GM19023 (cell line): ENCODE data around the gene CORO1C.
A peak's percentile ranks its signal among the peaks of the same experiment; 100 is the strongest.

Experiments used
- ATAC-seq: cut with Tn5 transposase; IDR thresholded peaks from one replicate; pipeline ENCODE4 v1.9.1; 2021; ENCODE audit warnings: mild to moderate bottlenecking, moderate library complexity; ENCODE audit not compliant: unreplicated experiment

CORO1C gene

DNA sequence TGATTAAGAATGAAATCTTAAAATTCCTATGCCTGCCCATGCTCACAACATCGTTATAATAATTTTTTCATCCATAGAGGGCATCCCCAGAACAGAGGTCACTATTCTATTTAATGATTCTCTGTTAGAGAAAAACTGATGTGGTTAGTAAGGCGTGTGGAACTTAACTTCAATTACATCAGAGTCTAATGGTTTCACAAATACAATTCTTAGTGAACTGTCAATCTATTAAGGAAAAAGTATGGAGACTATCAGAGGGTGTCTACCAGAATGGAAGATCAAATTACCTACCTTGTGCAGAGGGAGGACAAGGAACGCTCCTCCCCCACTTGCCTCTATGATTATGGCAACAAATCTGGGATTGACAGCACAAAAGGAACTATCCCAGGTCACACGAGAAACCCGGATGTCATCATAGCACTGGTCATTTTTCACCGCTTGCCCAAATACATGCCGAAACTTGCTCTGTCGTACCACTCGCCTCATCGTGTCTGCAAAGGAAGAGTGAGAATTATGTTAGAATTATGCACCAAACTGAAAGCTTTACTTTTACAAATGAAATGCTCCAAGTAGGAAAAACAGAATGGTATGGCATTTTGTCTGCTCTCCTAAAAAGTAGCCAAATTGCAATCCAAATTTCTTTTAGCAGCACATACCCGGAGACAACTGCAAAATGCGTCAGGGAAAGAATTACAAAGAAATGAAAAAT, 30.3 kb downstream of the CORO1C start:
- no peak for ATAC-seq

DNA sequence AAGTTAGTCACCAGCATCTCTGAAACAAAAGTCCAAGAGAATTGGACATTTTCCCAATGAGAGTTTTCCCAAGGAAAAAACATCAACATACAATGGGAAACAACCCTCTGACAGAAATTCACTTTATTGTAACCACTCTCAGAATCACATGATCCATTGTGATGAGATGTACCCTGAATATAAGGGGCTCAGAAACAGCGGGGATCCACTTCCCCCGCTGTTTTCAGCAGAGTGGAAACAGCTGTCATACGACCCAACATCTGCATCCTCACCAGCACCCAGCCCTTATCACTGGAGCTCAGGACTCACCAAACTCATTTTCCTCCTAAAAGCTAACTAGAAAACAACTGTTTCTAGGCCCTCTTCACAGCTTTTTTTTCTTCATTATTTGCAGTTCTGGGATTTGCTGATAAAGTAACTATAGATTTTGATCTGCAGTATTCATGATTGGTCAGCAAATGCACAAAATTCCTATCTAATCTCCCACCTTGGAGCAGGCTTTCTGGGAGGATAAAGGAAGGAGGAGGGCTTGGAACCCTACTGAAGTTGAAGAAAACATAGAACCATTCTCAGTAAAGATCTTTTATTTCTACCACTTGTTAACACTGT, 31.3 kb downstream of the CORO1C start:
- ATAC-seq = no peak

- ATAC-seq = no peak
Measured at GRCh38 chr12:108697905-108698304, 33.4 kb downstream of the CORO1C start.

DNA sequence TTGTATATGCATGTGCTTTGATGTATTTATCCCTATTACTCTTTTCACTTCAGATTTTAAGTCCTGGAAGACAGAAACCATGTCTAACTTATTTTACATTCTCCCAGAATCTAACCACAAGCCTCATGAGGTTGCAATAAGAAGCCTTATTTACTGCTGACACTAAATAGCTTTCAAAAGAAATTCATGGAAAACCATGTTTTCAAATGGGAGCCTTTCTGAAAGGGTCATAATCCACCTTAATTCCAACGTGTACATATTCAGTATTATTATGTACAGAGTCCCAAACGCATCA, 34.4 kb downstream of the CORO1C start:
- no peak for ATAC-seq

- no peak for ATAC-seq
Measured at GRCh38 chr12:108696111-108696995, 35.0 kb downstream of the CORO1C start.

DNA sequence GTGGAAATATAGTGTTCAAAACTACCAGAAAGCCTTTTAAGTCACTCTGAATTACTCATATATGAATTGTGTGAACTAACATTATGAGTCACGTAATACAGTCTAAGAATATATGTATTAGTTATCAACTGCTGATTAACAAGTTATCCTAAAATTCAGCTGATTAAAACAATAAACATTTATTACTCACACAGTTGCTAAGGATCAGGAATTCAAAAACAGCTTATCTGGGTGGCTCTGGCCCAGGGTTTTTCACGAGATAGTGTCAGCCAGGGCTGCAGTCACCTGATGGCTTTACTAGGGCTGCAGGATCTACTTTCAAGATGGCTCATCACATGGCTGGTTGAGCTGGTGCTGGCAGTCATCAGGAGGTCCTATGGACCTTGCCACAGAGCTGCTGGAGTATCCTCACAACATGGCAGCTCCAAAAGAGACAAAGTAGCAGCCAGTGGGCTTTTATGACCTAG, 36.5 kb downstream of the CORO1C start:
- no peak for ATAC-seq

DNA sequence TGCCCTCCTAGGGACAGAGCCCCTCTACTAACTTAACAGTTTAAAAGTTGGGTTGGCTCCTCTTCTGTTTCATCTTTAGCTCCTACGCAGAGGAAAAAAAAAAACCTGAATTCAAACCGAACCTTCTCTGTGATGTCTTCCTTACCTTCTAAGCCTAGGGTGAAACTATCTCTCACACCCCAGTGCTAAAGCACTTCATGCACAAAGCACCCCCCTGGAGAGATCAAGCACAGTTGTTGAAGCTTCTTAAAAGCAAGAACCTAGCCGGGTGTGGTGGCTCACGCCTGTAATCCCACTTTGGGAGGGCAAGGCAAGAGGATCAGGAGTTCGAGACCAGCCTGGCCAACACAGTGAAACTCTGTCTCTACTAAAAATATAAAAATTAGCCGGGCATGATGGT, 37.6 kb downstream of the CORO1C start:
- ATAC-seq = no peak

- ATAC-seq = no peak
Measured at GRCh38 chr12:108693186-108693730, 38.1 kb downstream of the CORO1C start.

DNA sequence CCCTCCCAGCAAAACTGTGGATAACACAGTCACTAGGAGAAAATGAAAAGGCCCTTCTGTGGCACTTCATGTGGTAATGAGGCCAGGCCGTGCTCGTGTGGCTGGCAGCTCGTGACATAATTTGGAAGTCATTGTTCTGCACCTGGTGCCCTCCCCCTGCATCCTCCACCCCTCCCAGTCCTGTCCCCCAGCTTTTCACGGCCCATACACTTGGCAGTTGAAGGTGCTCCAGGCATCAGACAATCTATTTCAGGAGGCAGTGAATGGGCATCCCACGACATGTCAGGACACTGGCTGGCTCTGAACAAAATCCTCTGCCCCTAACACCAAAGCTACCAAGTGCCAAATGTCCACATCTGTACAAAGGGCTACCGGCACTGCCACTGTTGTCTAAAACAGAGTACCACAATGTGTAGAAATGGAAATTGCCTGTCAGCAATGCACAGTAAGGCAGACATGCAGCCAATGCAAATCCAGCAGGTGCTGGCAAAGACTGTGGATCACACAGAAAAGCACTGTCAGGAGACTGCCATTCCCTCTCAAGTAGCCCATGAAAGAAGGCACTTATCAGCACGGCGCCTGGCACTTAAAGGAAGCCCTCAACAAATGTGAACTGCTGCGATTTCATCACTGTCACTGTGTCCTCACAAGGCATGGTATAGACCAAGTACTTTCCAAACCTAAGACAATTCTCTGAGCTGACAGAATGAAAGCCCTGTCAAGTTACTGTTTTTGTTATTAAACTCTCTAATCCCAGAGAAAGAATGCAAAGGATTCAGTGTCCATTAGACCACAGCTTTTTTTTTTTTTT, 39.1 kb downstream of the CORO1C start:
- ATAC-seq = peak; percentile 26

- peak; percentile 73 for ATAC-seq
Measured at GRCh38 chr12:108691175-108691997, 39.9 kb downstream of the CORO1C start.

DNA sequence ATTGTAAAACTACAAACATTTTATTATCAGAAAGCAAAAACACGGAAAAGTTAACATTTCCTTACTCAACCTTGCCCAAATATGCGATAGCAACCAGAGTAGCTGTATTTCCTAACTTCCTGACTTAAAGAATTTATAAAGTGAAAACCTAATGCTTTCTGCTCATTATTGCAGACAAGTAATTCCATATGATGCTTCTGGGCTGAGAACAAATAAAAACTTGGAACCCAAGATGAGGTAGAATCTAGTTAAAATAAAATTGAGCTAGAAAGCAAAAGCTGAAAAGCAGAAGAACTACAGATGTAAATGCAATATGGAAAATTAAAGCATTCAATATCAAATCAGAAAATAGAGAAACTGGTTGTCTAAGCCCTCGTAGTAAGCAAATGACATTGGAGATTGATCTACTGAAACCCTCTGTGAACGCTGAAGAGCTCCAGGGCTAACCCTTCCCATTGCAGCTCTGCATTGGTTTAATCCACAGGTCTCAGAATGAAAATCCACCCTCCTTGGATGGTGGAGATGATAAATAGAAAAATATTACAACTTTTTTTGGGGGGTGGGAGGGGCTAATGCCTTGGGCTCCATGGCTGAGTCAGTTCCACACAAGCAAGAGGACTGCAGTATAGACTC, 40.7 kb downstream of the CORO1C start:
- ATAC-seq = no peak

DNA sequence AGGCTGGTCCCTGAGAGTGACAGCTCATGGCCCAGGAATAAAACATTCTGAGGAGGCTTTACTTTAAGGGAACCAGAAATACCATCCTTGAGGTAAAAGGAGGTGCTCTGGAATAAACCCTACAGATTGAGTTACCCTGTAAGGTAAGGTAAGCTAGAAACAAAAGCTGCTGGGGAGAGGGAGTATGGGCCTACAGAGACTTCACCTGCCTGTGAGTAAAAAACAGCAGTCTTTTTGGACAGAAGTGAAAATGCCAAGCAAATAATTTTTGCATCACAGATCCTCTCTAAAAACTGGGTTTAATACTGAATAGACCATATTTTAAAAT, 41.2 kb downstream of the CORO1C start:
- no peak for ATAC-seq

DNA sequence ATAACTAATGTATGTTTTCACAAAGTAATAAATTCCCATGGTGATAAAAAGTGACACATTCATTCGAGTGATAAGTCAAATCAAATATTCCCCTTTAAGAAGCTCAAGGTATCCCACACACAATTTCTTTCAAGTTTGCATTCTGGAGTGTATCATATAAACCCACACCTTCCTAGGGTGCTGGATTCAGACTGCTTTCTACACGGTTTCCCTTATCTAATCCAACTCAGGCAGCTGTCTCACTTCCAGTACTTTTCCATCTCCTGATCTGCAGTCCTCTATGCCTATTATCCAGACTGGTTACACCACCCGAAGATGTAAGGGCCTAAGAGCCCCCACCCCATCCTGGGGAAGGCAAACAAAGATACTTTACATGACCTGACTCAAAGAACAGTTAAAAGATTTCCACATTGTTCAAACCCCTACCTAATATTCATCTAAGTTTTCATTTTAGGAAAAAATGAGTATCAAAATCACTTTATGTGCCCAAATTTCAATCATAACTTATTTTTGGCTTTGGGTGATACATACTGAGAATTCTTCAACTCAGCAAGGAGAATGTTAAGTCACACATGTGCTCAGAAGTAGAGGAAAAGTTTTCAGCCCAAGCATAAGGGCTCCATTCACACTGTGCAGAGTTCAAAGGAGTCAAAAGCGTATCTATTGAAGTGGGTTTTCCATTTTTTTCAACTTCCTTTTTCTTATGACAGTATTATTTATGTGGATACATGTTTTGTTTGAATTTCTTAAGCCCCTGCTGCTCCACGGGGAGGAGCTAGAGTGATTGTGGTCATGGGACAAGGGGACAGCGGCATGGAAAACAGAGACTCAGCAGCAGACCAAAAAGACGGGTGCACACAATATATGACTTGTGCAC, 41.8 kb downstream of the CORO1C start:
- no peak for ATAC-seq

DNA sequence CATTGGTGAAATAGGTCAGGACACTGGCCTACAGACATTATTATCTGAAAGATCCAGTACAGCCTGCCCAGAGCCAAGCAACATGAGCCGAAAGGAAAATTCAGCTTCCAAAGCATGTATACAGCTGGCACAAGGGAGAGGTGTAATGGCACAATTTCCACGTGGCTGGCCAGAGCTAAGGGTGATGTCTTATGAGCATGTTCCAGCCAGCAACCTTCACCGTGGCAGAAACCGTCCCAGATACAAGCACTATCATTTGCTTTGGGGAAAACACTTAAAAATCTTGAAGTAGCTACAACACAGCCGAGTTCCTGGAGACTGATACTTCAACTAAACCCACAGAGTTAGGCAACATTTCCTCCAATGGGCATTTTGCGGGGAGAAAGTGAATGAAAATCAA, 44.5 kb downstream of the CORO1C start:
- ATAC-seq = no peak

DNA sequence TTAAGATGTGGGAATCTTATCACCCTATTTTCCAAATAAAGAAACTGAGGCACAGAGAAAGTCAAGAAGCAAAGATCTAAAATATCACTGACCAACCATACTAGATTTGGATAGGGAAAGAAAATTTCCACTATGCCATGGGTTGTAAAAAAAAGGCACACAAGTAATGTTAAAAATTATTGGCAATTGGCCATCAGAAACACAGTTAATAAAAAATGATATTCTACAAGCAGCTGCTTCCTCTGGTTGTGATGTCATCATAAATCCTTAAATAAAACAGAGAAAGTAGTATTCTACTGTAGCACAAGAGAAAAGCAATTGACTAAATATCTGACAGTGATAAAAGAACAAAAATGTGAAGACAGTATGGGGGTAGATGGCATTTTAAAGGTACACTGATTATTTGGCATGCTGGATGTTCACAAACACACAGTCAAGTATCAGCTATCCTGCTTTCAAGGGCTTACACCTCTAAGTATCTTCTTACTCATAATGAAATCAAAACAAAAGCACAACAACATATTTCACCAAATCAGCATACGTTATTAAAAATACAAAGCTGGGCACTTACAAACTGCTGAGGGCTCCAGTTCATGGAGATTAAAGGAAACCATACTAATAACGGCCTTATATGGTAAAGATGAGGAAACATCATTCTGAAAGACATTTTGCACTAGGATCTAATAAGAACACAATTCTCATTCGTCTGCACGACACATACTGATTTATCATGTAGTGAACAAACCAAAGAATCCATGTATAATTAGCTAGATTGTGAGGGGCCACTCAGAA, 45.7 kb downstream of the CORO1C start:
- ATAC-seq = no peak

DNA sequence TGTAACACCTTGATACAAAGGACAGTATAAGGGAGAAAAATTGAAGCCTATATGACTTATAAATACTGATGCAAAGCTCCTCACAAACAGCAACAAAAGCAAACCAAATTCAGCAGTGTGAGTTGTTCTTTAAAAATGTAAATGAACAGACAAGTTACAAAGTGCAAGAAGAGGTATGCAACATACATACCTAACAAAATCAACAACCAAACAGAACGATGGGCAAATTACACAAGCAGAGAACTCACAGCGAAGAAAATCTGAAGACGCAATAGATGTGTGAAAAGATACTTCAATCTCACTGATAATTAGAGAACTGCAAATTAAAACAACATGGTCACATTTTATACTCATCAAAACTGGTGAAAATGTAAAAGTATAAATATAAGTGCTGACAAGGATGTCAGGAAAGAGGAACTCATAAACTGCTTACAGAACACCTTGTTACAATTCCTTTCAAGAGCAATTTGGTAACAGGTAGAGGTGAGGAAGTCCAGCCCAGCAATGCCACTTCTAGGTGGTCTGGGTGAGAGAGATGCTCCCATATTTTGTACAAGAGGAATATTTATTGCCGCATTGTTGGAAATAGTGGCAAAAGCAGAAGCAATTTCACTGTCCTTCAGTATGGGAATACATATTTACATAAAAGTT, 47.3 kb downstream of the CORO1C start:
- no peak for ATAC-seq

- no peak for ATAC-seq
Measured at GRCh38 chr12:108681317-108681716, 50.0 kb downstream of the CORO1C start.
